Activated CD8-positive, alpha-beta memory T cell treated with anti-CD3 and anti-CD28 coated beads, Interleukin-2, amount 10 ng/mL, durations not matched to agents 7 days and 5 days (primary cell): ENCODE data around the gene CDC42EP3. TPM values are rescaled to one million over a fixed set of nuclear protein-coding genes. Genes with fewer than 3 reads are reported as not detected.

ENCODE experiments used
- ATAC-seq: fragments of 150-1000 bp; cut with Tn5 transposase; one replicate; pipeline ENCODE4 v1.10.0; 2021; ENCODE audit warnings: moderate library complexity
- CTCF ChIA-PET: fragments of 350-600 bp; sonication (Branson Sonifier 250); formaldehyde crosslinking; loops from one replicate; lab custom pipeline; 2021; ENCODE audit warnings: antibody characterized with exemption; lab: Charles Lee
- DNase-seq: peaks from one replicate; pipeline ENCODE4 v3.0.0-alpha.2; 2020
- H3K27ac Mint-ChIP-seq: one replicate; pipeline ENCODE4 v1.8.0; 2021; ENCODE audit warnings: mild to moderate bottlenecking, mixed read lengths
- H3K27me3 Mint-ChIP-seq: one replicate; pipeline ENCODE4 v1.8.0; 2021; ENCODE audit warnings: mixed read lengths
- H3K36me3 Mint-ChIP-seq: one replicate; pipeline ENCODE4 v1.8.0; 2021; ENCODE audit warnings: mild to moderate bottlenecking, mixed read lengths
- H3K4me1 Mint-ChIP-seq: one replicate; pipeline ENCODE4 v1.8.0; 2021; ENCODE audit warnings: mixed read lengths
- H3K4me3 Mint-ChIP-seq: one replicate; pipeline ENCODE4 v1.8.0; 2021; ENCODE audit warnings: mild to moderate bottlenecking, moderate library complexity, mixed read lengths
- H3K9me3 Mint-ChIP-seq: one replicate; pipeline ENCODE4 v1.8.0; 2022; ENCODE audit warnings: low read depth, mixed read lengths
- total RNA-seq, 2 experiments: library from RNA; stranded (reverse); gene quantifications; one replicate each; pipeline ENCODE4 v1.2.3, GENCODE V29; 2021

CDC42EP3 gene
- total RNA-seq, 2 experiments from 2014 or later: 27.6 to 32.5 TPM

DNA sequence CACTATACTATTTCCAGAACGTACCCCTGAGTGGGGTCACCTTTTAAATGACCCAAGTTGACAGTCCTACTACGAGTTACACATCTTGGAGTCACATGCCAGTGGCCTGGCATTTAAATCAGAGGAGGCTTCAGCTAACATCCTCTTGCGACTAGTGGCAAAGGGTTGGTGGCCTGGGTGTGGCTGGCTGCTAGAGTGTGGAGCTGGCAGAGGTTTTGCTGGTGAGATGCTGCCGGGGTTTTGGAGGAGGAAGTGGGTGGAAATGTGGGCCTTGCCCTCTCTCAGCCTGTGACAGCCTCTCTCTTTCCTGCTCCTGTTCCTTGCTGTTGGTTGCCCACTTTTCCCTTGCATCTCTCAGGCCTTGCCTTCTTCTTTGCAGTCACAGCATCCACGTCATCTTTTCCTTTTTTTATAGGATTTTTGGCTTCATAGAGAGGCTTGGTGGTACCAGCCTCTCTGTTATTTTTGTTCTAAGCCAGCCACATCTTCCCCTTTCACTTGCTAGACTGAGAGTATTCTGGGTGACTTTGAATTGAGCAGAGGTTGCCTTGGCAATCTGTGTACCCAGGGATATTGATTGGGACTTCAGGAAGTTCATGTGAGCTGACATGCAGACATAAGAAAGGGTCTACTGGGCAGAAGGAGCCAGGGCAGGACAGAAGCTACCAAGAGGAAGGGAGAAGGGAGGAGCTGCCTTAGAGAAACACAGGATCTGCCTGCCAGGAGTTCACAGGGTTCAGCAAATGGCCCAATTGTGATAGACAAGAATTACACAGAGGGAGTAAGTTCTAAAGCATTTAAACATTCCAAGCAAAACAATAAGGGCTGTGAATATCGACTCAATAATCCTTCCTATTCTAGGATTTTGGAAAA is 55.4 kb downstream of the CDC42EP3 start:
- Mint-ChIP-seq H3K9me3 (peaks cover 2% of the 10 kb centered on the region), H3K36me3 (peaks cover 7% of the 10 kb centered on the region), H3K4me1 (peaks cover 50% of the 10 kb centered on the region), H3K4me3 (peak overlapping the region; percentile 5), H3K27me3 (no peaks in the 10 kb centered on the region), H3K27ac (peak overlapping the region; percentile 90)
- ATAC-seq: peak; percentile 93
- CTCF ChIA-PET: interaction anchor here (1.1 to 1.7 kb wide), 3 partner anchors 14 to 30 kb away, joined by 4 to 5 read pairs (median 4); no protein-coding TSS in a partner anchor
- peak; percentile 89 for DNase-seq

- H3K4me1 Mint-ChIP-seq: peaks cover 43% of the 10 kb centered on the region
- CTCF ChIA-PET: interaction anchor here (1.2 kb wide), 1 partner anchor 9 kb away, joined by 4 read pairs; no protein-coding TSS in a partner anchor
- ATAC-seq (no peak), DNase-seq (no peak)
- H3K4me3 Mint-ChIP-seq: no peak overlapping the region
- no peak overlapping the region for H3K27ac Mint-ChIP-seq
- H3K36me3 Mint-ChIP-seq: peaks cover 7% of the 10 kb centered on the region
- no peaks in the 10 kb centered on the region for H3K27me3 Mint-ChIP-seq
- peaks cover 2% of the 10 kb centered on the region for H3K9me3 Mint-ChIP-seq
These were observed 57.2 kb downstream of the CDC42EP3 start for GRCh38 chr2:37614061-37614738.

GRCh38 chr2:37612382-37612781 is 59.1 kb downstream of the CDC42EP3 start:
- peaks cover 11% of the 10 kb centered on the region for H3K36me3 Mint-ChIP-seq
- no peaks in the 10 kb centered on the region for H3K27me3 Mint-ChIP-seq
- ATAC-seq (no peak), DNase-seq (no peak)
- H3K27ac Mint-ChIP-seq: no peak overlapping the region
- no peak overlapping the region for H3K4me3 Mint-ChIP-seq
- peaks cover 38% of the 10 kb centered on the region for H3K4me1 Mint-ChIP-seq
- H3K9me3 Mint-ChIP-seq: peaks cover 2% of the 10 kb centered on the region
- CTCF ChIA-PET: interaction anchor here (1.4 kb wide), 1 partner anchor 11 kb away, joined by 5 read pairs; no protein-coding TSS in a partner anchor

DNA sequence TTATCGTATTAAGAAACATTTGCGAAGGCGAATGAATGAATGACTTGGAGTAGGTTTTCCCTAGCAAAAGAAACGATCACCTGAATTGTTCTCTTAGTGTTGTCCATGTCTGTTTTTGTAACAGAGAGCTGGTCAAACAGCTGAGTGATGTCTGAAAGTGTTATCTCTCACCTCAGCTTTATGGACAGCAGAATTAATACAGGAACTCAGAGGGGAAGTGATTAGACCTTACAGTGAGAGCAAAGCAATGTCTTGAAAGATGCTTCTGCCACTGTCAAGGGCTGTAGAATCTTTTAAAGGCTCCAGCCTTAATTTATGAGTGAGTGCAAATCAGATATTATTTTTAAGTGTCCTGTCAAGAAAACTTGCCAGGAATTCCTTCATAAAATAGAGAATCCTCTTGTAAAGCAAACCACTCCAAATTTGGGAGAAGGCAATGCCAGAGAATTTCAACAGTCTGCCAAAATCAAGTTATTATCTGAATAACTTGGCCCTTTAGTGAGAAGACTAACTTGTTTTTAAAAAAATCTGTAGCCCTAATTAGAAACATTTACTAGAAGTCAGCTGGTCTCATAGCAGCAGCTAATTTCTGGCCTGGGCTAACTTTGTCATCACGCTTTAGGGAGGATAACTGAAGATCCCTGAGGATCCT is 60.7 kb downstream of the CDC42EP3 start:
- no peak overlapping the region for H3K27ac Mint-ChIP-seq
- H3K4me1 Mint-ChIP-seq: peaks cover 22% of the 10 kb centered on the region
- CTCF ChIA-PET: interaction anchor here (1.5 kb wide), 1 partner anchor 15 kb away, joined by 3 read pairs; no protein-coding TSS in a partner anchor
- no peak overlapping the region for H3K4me3 Mint-ChIP-seq
- peaks cover 14% of the 10 kb centered on the region for H3K36me3 Mint-ChIP-seq
- DNase-seq (no peak), ATAC-seq (no peak)
- no peaks in the 10 kb centered on the region for H3K27me3 Mint-ChIP-seq
- peaks cover 5% of the 10 kb centered on the region for H3K9me3 Mint-ChIP-seq

DNA sequence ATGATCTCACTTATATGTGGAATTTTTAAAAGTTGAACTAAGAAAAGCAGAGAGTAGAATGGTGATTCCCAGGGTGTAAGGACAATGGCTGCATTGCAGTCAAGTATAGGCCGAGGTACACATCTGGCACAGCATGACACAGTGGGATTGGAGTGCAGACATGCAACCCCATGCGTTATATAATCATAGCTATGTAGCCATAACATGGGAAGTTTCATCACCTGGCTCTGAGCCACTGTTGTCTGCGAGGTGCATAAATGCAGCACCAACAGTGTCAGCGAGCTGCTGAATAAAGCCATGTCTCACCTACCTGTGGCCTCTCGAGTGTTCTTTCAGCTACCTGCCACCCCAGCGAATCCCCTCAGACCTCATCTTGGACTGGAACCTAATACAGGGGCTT is 61.7 kb downstream of the CDC42EP3 start:
- CTCF ChIA-PET: interaction anchor here (1.5 kb wide), 1 partner anchor 14 kb away, joined by 3 read pairs; no protein-coding TSS in a partner anchor
- no peaks in the 10 kb centered on the region for H3K27me3 Mint-ChIP-seq
- ATAC-seq: no peak
- peaks cover 18% of the 10 kb centered on the region for H3K36me3 Mint-ChIP-seq
- H3K4me1 Mint-ChIP-seq: peaks cover 12% of the 10 kb centered on the region
- H3K4me3 Mint-ChIP-seq: no peak overlapping the region
- no peak for DNase-seq
- peaks cover 10% of the 10 kb centered on the region for H3K9me3 Mint-ChIP-seq
- H3K27ac Mint-ChIP-seq: no peak overlapping the region

- H3K9me3 Mint-ChIP-seq: peaks cover 10% of the 10 kb centered on the region
- CTCF ChIA-PET: interaction anchor here (0.8 to 1.4 kb wide), 2 partner anchors 18 to 151 kb away, joined by 3 read pairs; no protein-coding TSS in a partner anchor
- no peak for ATAC-seq
- no peak overlapping the region for H3K27ac Mint-ChIP-seq
- no peaks in the 10 kb centered on the region for H3K27me3 Mint-ChIP-seq
- no peak overlapping the region for H3K4me3 Mint-ChIP-seq
- H3K36me3 Mint-ChIP-seq: peaks cover 40% of the 10 kb centered on the region
- peaks cover 44% of the 10 kb centered on the region for H3K4me1 Mint-ChIP-seq
- DNase-seq: no peak
These were observed 66.7 kb downstream of the CDC42EP3 start for GRCh38 chr2:37604716-37605115.

DNA sequence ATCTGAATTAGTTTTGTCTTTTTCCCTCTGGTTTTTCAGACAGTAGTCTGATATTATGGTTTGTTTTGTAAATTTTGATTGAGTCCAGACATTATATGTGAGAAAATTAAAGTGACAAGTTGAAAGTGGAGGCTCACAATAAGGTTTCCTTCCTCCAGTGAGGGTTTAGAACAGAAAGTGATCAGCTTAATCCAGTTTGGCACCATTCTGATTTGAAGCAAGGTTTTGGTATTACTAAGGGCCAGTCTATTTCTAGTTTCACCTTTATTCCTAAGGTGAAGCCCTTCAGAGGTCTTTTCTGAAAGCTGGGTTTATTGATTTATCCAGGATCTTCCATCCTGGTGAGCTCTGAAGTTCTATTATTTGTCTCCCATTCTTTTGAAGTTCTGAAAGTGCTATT is 68.7 kb downstream of the CDC42EP3 start:
- CTCF ChIA-PET: interaction anchor here (1.4 to 2.2 kb wide), 6 partner anchors 9 to 68 kb away, joined by 3 to 7 read pairs (median 5); no protein-coding TSS in a partner anchor
- ATAC-seq: peak; percentile 54
- H3K27ac Mint-ChIP-seq: peak overlapping the region; percentile 44
- no peaks in the 10 kb centered on the region for H3K27me3 Mint-ChIP-seq
- peaks cover 53% of the 10 kb centered on the region for H3K4me1 Mint-ChIP-seq
- H3K4me3 Mint-ChIP-seq: peak overlapping the region; percentile 13
- DNase-seq: no peak
- peaks cover 11% of the 10 kb centered on the region for H3K9me3 Mint-ChIP-seq
- peaks cover 51% of the 10 kb centered on the region for H3K36me3 Mint-ChIP-seq

DNA sequence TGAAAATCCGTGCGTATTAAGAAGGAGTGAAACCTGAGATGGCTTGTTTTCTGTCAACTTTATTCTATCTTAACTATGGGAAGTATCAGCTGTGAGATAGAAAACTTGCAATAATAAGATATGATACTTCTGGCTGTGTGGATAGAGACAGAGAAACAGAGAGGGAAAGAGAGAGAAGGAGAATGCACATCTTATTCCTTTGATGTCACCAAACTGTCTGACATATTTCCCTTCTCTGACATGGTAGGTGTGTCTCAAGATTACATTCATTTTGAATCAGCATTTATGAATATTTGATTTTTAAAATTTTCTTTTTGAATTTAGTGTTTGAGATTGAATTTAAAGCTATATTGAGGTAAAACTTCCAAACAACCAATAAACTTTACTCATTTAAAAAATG is 69.4 kb downstream of the CDC42EP3 start:
- H3K27ac Mint-ChIP-seq: no peak overlapping the region
- H3K27me3 Mint-ChIP-seq: no peaks in the 10 kb centered on the region
- H3K9me3 Mint-ChIP-seq: peaks cover 12% of the 10 kb centered on the region
- peak overlapping the region; percentile 39 for H3K4me3 Mint-ChIP-seq
- ATAC-seq (no peak), DNase-seq (no peak)
- CTCF ChIA-PET: interaction anchor here (1.4 to 2.2 kb wide), 6 partner anchors 9 to 69 kb away, joined by 3 to 7 read pairs (median 5); no protein-coding TSS in a partner anchor
- H3K36me3 Mint-ChIP-seq: peaks cover 53% of the 10 kb centered on the region
- H3K4me1 Mint-ChIP-seq: peaks cover 53% of the 10 kb centered on the region

DNA sequence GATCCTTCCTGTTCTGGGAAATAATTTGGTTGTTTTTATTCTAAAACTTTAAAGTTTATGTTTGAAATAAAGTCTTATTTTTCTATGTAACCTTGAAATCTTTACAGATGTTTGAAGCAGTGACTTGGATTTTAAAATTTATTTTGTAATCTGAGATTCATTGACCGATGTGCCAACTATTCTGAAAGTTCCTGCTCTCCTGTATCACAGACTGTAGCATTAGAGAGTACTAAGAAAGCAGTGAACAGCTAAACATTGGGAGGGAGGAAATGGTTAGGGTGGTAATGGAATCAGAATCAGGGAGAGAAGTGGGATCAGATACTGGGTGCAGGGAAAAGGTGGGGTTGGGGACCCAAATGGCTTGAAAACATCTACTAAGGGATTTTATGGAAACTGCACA is 69.9 kb downstream of the CDC42EP3 start:
- Mint-ChIP-seq H3K4me3 (peak overlapping the region; percentile 39), H3K9me3 (peaks cover 12% of the 10 kb centered on the region), H3K36me3 (peaks cover 52% of the 10 kb centered on the region), H3K27me3 (no peaks in the 10 kb centered on the region), H3K4me1 (peaks cover 53% of the 10 kb centered on the region), H3K27ac (no peak overlapping the region)
- CTCF ChIA-PET: interaction anchor here (1.4 to 2.2 kb wide), 6 partner anchors 8 to 69 kb away, joined by 3 to 7 read pairs (median 4); no protein-coding TSS in a partner anchor
- DNase-seq (no peak), ATAC-seq (no peak)

- Mint-ChIP-seq H3K4me1 (peaks cover 53% of the 10 kb centered on the region), H3K27ac (peak overlapping the region; percentile 86), H3K27me3 (no peaks in the 10 kb centered on the region), H3K9me3 (peaks cover 10% of the 10 kb centered on the region), H3K36me3 (peaks cover 52% of the 10 kb centered on the region), H3K4me3 (peak overlapping the region; percentile 80)
- DNase-seq (no peak), ATAC-seq (peak; percentile 62)
- CTCF ChIA-PET: interaction anchor here (1.3 to 2.3 kb wide), 5 partner anchors 15 to 70 kb away, joined by 4 to 9 read pairs (median 6); no protein-coding TSS in a partner anchor
These were observed 70.7 kb downstream of the CDC42EP3 start for GRCh38 chr2:37600735-37601134.

GRCh38 chr2:37599688-37600525 is 71.5 kb downstream of the CDC42EP3 start:
- Mint-ChIP-seq H3K36me3 (peaks cover 53% of the 10 kb centered on the region), H3K4me3 (peak overlapping the region; percentile 80), H3K9me3 (peaks cover 6% of the 10 kb centered on the region), H3K27ac (peak overlapping the region; percentile 86), H3K4me1 (peaks cover 53% of the 10 kb centered on the region), H3K27me3 (no peaks in the 10 kb centered on the region)
- CTCF ChIA-PET: interaction anchor here (0.6 to 2.3 kb wide), 9 partner anchors 10 to 674 kb away, joined by 3 to 9 read pairs (median 4); no protein-coding TSS in a partner anchor
- peak; percentile 84 for ATAC-seq
- DNase-seq: peak; percentile 85

GRCh38 chr2:37593694-37594093 is 77.7 kb downstream of the CDC42EP3 start:
- H3K36me3 Mint-ChIP-seq: peaks cover 32% of the 10 kb centered on the region
- ATAC-seq (no peak), DNase-seq (no peak)
- no peak overlapping the region for H3K4me3 Mint-ChIP-seq
- CTCF ChIA-PET: interaction anchor here (0.7 kb wide), 1 partner anchor 8 kb away, joined by 3 read pairs; no protein-coding TSS in a partner anchor
- H3K4me1 Mint-ChIP-seq: peaks cover 23% of the 10 kb centered on the region
- H3K27me3 Mint-ChIP-seq: no peaks in the 10 kb centered on the region
- H3K9me3 Mint-ChIP-seq: peaks cover 6% of the 10 kb centered on the region
- H3K27ac Mint-ChIP-seq: no peak overlapping the region
